ENCODE measurements around the gene PTOV1. TPM values are rescaled to one million over a fixed set of nuclear protein-coding genes. Genes with fewer than 3 reads are reported as not detected.
A peak's percentile ranks its signal among the peaks of the same experiment; 100 is the strongest.

PTOV1 gene
- total and polyA plus RNA-seq, 2 of the 8 experiments (the other 6 are each of a cell fraction or from before 2014, with no cell fraction given), result 147 to 251 TPM

DNA sequence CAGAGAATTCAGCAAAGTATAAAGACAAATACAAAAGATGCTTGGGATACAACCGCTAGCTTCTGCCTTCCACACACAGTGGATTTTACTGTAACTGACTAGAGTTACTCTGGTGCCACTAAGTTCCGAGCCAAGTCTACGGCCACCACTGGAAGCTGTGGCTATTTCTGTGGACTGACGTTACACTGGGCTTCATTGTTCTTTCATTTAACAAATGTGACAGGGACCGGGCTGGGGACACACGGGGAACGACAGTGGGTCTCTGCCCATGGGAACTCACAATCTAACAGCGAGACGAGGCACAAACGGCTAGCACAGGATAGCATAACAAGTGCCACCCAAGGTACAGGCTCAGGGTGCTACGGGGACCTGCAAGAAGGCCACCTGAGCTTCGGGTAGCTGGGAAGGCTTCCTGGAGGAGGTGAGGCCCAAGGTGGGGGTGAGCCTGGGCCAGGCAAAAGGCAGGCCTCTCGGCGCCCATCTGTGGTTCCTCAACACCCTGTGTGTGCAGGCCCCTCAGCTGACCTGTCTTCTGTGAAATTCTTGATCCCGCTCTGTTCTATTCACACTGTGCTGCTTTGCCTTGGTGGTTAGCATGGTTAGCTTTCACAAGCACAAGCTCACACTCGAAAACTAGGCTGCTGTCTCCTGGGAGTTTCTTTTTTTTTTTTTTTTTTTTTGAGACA lies 56.1 kb downstream of the PTOV1 start:
- Histone ChIP-seq H3K14ac (ENCODE audit: insufficient read length) (no peak overlapping the region), H2BK15ac (ENCODE audit: low read length) (no peak overlapping the region), H3K36me3 (ENCODE audit: control insufficient read depth in 2 of 4, insufficient read depth in 4 of 4, low read length in 3 of 4) (peaks cover 18 to 41% (median 26%) of the 10 kb centered on the region in 4 experiments; a peak in 7 of 8 replicates), H2BK20ac (ENCODE audit: low read length) (no peak overlapping the region), H3K56ac (replicated peaks; ENCODE audit: insufficient read length, low read depth, low read length) (no peak overlapping the region), H4K5ac (ENCODE audit: insufficient read length, low read depth, low read length) (no peak overlapping the region), H3K23me2 (ENCODE audit: low read depth, low read length) (no peaks in the 10 kb centered on the region), H3K27ac (ENCODE audit: low read depth, low read length) (peak overlapping the region; percentile 15; the same call in 1 of the 2 replicates), H3K18ac (ENCODE audit: extremely low read depth, low read length) (no peak overlapping the region), H3K4me2 (ENCODE audit: insufficient read depth in 1 of 2, low read depth in 2 of 2, low read length in 2 of 2) (no peak overlapping the region; a peak in 1 of 4 replicates), H3K4me1 (replicated peaks in 1 of 4; ENCODE audit: control insufficient read depth in 3 of 4, insufficient read depth in 4 of 4, low read length in 3 of 4) (peaks cover 0 to 6% (median 3%) of the 10 kb centered on the region in 4 experiments; a peak in 3 of 7 replicates), H3K27me3 (replicated peaks in 1 of 4; ENCODE audit: control insufficient read depth in 3 of 4, extremely low read depth in 1 of 4, insufficient read depth in 3 of 4, low read length in 3 of 4) (no peaks in the 10 kb centered on the region; a peak in 1 of 7 replicates), H2AK5ac (ENCODE audit: low read depth, low read length) (0 out of 2 replicates have a peak overlapping the region, but pooled peaks have one; percentile 53), H2AFZ (ENCODE audit: low read length) (no peak overlapping the region), H4K91ac (replicated peaks; ENCODE audit: insufficient read length, low read length) (no peak overlapping the region), H3K79me1 (ENCODE audit: low read depth, low read length) (peaks cover 7% of the 10 kb centered on the region; the same call in 1 of the 2 replicates), H4K8ac (ENCODE audit: extremely low read depth, insufficient read depth, low read length) (no peak overlapping the region), H3K4me3 (ENCODE audit: extremely low read depth in 1 of 4, insufficient read depth in 2 of 4, low read depth in 3 of 4, low read length in 4 of 4) (no peak overlapping the region), H2BK5ac (ENCODE audit: low read depth, low read length) (no peak overlapping the region; the same call in 1 of the 2 replicates), H3K79me2 (ENCODE audit: control insufficient read depth in 1 of 2, insufficient read depth in 2 of 2, low read length in 2 of 2) (peaks cover 0 to 11% of the 10 kb centered on the region in 2 experiments; a peak in 1 of 4 replicates), H3K4ac (replicated peaks; ENCODE audit: insufficient read length, low read depth, low read length) (no peak overlapping the region), H2BK12ac (ENCODE audit: low read depth, low read length) (no peak overlapping the region), H2BK120ac (replicated peaks; ENCODE audit: low read depth, low read length) (no peak overlapping the region), H4K20me1 (replicated peaks in 1 of 2; ENCODE audit: control insufficient read depth in 1 of 2, insufficient read depth in 2 of 2, low read length in 2 of 2) (peaks cover 32 to 34% of the 10 kb centered on the region in 2 experiments), H3K23ac (ENCODE audit: insufficient read length) (no peak overlapping the region), H3K9ac (replicated peaks in 1 of 4; ENCODE audit: extremely low read depth in 1 of 4, low read depth in 3 of 4, low read length in 3 of 4) (no peak overlapping the region), H3K9me3 (ENCODE audit: insufficient read depth in 2 of 2, low read depth in 1 of 2, low read length in 1 of 2) (no peaks in the 10 kb centered on the region)
- FAIRE-seq (no peak), DNase-seq (ENCODE audit: low read depth in 1 of 2, low spot score in 2 of 2) (no peak)
- ChIA-PET CTCF (ENCODE audit: partially characterized antibody) (interaction anchor here (0.8 to 4.8 kb wide), 5 partner anchors 10 to 331 kb away, joined by 3 to 20 read pairs (median 3); partner anchors contain the start of gene IL4I1), POLR2A (ENCODE audit: partially characterized antibody) (interaction anchor here (0.7 to 19.2 kb wide), 7 partner anchors 10 to 222 kb away, joined by 3 to 373 read pairs (median 4); partner anchors contain the start of genes ATF5, IL4I1 and NUP62)
- WGBS, 2 experiments (ENCODE audit: extremely low coverage in 1 of 2, insufficient coverage in 1 of 2, insufficient read length in 1 of 2, insufficient replicate concordance in 2 of 2, low coverage in 1 of 2, low lambda C conversion rate in 2 of 2, missing lambda C conversion rate in 1 of 2), result 89% methylated on average over 16 of the region's 16 CpGs; no CpG with 5 or more reads in 1 of the 2 experiments
- no peak for TF ChIP-seq SP4 (IDR thresholded peaks at IDR 0.05; ENCODE audit: low read length)
- no peak for TF ChIP-seq ASH2L (IDR thresholded peaks at IDR 0.05; ENCODE audit: low read length)
- TF ChIP-seq RNF2 (IDR thresholded peaks at IDR 0.05; ENCODE audit: borderline replicate concordance, low read depth, low read length, missing control alignments, poor library complexity, severe bottlenecking), result no peak
- TF ChIP-seq POLR2AphosphoS5 (IDR thresholded peaks at IDR 0.05; ENCODE audit: low read depth, low read length), result 0 out of 2 replicates have a peak, but pooled peaks have one; percentile 43

Data from H1 (cell line).